Effector memory CD4-positive, alpha-beta T cell (primary cell): ENCODE results near the gene PDZRN3.

Experiments used
- DNase-seq, 3 donors: peaks; one replicate each; pipeline ENCODE4 v3.0.0-alpha.2; 2020
- H3K27ac ChIP-seq: 2 replicates; pipeline ENCODE4 v1.7.0; 2013; ENCODE audit warnings: mild to moderate bottlenecking, low read length, moderate library complexity; ENCODE audit not compliant: insufficient read depth, poor library complexity, severe bottlenecking
- H3K27me3 ChIP-seq: replicated peaks from 2 replicates; pipeline ENCODE4 v1.7.0; 2013; ENCODE audit warnings: mild to moderate bottlenecking, low read length; ENCODE audit not compliant: insufficient read depth, control insufficient read depth, poor library complexity, severe bottlenecking
- H3K36me3 ChIP-seq: 2 replicates; pipeline ENCODE4 v1.7.0; 2013; ENCODE audit warnings: mild to moderate bottlenecking, low read length, moderate library complexity; ENCODE audit not compliant: control insufficient read depth, insufficient read depth
- H3K4me1 ChIP-seq: 2 replicates; pipeline ENCODE4 v1.7.0; 2013; ENCODE audit warnings: low read length, mild to moderate bottlenecking; ENCODE audit not compliant: control insufficient read depth, insufficient read depth, poor library complexity, severe bottlenecking
- H3K4me3 ChIP-seq: 2 replicates; pipeline ENCODE4 v1.7.0; 2013; ENCODE audit warnings: low read length, low read depth, mild to moderate bottlenecking; ENCODE audit not compliant: insufficient read depth, poor library complexity, severe bottlenecking
- H3K9me3 ChIP-seq: 2 replicates; pipeline ENCODE4 v1.7.0; 2013; ENCODE audit warnings: mild to moderate bottlenecking, low read length, moderate library complexity; ENCODE audit not compliant: control insufficient read depth

The PDZRN3 gene

DNA sequence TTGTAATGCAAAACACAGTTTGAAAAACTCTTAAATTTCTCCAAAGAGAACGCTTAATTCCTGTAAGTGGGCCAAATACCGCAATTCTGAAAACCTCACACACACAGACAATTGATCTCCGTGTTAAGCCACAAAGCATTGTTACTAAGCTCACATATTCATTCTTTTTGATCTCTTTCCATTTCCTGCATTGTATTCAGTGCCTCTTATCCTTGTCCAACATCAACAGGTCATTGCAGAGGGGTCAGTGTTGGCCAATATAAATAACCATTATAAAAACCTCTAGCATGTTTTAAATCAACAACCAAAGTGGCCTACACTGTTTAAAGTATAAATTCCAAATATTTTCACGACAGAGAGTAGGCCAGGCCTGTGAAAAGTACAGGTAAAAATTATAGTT, 171.1 kb downstream of the PDZRN3 start:
- Histone ChIP-seq H3K4me1 (no peaks in the 10 kb centered on the region), H3K36me3 (no peaks in the 10 kb centered on the region), H3K9me3 (no peaks in the 10 kb centered on the region), H3K27ac (no peak overlapping the region), H3K27me3 (no peaks in the 10 kb centered on the region), H3K4me3 (no peak overlapping the region)
- no peak for DNase-seq

GRCh38 chr3:73452729-73453128, 172.0 kb downstream of the PDZRN3 start:
- Histone ChIP-seq H3K27me3 (no peaks in the 10 kb centered on the region), H3K4me3 (no peak overlapping the region), H3K36me3 (no peaks in the 10 kb centered on the region), H3K9me3 (no peaks in the 10 kb centered on the region), H3K27ac (no peak overlapping the region), H3K4me1 (no peaks in the 10 kb centered on the region)
- no peak for DNase-seq

DNA sequence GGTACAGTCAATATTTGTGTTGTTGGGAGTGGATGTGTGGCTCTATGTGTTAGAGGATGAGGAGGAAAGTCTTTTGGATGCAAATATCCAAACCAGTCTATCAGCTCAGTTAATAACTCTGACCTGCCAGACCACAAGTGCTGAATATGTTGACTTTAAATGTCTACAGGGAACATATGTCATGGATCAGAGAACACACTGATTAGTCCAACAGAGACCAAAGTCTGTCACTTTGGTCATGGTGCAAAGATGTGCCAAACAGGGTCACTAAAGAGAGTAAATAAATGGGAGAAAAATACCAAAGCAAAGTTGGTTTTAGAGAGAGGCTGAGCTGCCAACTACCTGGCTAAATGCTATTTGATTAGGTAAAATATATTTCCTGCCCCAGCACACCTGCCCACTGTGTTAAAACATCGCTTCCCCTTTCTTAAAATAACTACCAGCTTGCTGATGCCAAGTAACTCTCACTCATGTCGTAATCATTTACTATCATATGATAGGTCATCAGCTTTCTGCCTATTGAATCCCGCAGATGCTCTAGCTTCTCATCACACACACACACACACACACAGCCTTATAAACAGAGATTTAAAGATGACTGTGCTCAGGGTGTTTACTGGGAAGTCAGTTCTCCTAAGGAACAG, 173.3 kb downstream of the PDZRN3 start:
- Histone ChIP-seq H3K27me3 (no peaks in the 10 kb centered on the region), H3K4me1 (no peaks in the 10 kb centered on the region), H3K36me3 (no peaks in the 10 kb centered on the region), H3K4me3 (no peak overlapping the region), H3K9me3 (no peaks in the 10 kb centered on the region), H3K27ac (no peak overlapping the region)
- DNase-seq, result no peak

DNA sequence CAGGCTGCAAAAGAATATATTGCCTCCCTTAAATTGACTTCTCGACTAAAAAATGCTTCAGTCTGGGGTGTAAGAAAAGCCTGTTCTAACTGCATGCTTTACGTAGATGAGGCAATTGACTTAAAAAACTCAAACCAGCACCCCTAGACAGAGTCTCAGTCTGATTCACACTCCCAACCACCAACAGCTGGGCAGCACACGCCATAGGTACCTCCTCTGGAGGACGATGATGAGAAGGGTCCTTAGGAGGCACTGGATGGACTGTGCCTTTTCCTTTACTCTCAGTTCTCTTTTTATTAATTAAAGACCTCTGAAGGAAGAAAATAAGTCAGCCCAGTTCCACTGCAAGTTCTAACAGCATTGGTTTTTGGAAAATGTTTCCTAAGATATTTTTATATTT, 175.0 kb downstream of the PDZRN3 start:
- no peaks in the 10 kb centered on the region for H3K36me3 ChIP-seq
- H3K27me3 ChIP-seq, result no peaks in the 10 kb centered on the region
- no peak overlapping the region for H3K4me3 ChIP-seq
- no peaks in the 10 kb centered on the region for H3K4me1 ChIP-seq
- no peak for DNase-seq
- H3K9me3 ChIP-seq, result no peaks in the 10 kb centered on the region
- no peak overlapping the region for H3K27ac ChIP-seq

DNA sequence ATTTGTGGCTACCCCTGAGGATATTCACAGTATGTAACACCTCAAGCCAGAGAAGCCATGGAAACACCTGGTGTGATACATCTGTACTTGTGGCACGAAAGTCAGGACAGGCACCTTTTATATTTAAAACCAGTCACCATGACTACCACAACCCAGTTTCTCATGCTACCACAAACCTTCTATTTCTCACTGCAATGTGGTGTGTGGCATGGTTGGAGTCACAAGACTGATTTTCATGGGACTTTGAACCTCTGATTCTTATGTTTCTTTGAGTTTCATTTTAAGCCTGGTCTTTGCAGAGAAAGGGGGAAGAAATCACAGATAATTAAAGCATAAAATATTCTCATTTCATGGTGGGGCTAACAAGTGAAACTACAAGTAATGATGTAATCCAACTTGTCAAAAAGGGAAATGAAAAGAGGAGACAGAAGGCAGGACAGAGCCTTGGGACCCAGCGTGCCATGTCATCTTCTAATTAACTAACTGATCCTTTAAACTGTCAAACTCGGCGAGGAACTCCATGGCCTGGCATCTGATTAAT, 175.9 kb downstream of the PDZRN3 start:
- no peak overlapping the region for H3K4me3 ChIP-seq
- H3K27me3 ChIP-seq, result no peaks in the 10 kb centered on the region
- no peak for DNase-seq
- no peaks in the 10 kb centered on the region for H3K36me3 ChIP-seq
- H3K4me1 ChIP-seq, result no peaks in the 10 kb centered on the region
- H3K9me3 ChIP-seq, result no peaks in the 10 kb centered on the region
- no peak overlapping the region for H3K27ac ChIP-seq

DNA sequence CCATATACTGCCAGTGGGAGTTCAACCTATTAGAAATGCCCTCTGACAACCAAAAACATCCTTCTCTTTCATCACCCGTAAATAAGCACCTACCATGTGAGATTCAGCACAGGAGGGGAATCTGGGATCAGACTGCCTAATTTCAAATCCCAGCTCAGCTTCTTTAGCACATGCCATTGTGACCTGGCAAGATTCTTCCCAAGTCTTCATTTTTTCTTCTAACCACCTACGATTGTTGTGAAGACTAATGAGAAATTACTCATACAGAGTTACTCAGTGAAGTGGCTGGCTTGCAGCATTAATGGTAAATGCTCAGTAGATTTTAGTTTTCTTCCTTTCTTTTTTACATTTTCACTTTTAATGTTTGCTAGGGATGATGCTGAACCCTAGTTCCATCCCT, 176.7 kb downstream of the PDZRN3 start:
- H3K4me1 ChIP-seq, result no peaks in the 10 kb centered on the region
- no peak overlapping the region for H3K4me3 ChIP-seq
- no peak for DNase-seq
- H3K27ac ChIP-seq, result no peak overlapping the region
- no peaks in the 10 kb centered on the region for H3K27me3 ChIP-seq
- no peaks in the 10 kb centered on the region for H3K36me3 ChIP-seq
- no peaks in the 10 kb centered on the region for H3K9me3 ChIP-seq

GRCh38 chr3:73447111-73447510, 177.6 kb downstream of the PDZRN3 start:
- no peak overlapping the region for H3K27ac ChIP-seq
- no peak overlapping the region for H3K4me3 ChIP-seq
- no peak for DNase-seq
- H3K9me3 ChIP-seq, result no peaks in the 10 kb centered on the region
- no peaks in the 10 kb centered on the region for H3K27me3 ChIP-seq
- no peaks in the 10 kb centered on the region for H3K36me3 ChIP-seq
- no peaks in the 10 kb centered on the region for H3K4me1 ChIP-seq

DNA sequence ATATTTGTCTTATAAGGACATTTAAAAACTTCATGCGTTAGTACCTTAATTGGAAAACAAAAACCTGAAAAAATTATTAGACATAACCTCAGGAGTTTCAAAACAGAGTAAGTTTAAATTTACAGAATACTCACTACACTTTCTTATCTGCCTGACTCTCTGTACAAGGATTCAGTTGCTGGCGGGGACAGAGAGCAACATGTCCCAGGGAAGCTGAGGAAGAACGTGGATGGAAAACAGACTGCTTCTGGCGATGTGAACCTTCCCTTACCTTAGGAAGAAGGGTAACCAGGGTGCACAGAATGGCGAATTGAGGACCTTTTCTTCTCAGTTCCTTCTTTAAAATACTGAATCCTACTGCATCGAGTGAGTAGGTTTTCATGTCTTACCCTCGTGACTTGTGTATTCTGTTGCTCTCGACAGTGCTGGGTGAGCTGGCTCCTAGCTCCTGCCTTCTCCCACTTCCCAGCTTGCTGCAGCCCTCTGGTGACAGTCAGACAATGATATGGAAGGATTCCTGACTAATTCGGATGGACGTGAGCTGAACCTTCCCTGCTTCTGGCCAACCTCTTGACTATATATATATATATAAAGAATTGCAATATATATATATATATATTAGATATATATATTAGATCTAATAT, 178.2 kb downstream of the PDZRN3 start:
- Histone ChIP-seq H3K4me3 (no peak overlapping the region), H3K4me1 (no peaks in the 10 kb centered on the region), H3K36me3 (no peaks in the 10 kb centered on the region), H3K27ac (no peak overlapping the region), H3K9me3 (no peaks in the 10 kb centered on the region), H3K27me3 (no peaks in the 10 kb centered on the region)
- no peak for DNase-seq

DNA sequence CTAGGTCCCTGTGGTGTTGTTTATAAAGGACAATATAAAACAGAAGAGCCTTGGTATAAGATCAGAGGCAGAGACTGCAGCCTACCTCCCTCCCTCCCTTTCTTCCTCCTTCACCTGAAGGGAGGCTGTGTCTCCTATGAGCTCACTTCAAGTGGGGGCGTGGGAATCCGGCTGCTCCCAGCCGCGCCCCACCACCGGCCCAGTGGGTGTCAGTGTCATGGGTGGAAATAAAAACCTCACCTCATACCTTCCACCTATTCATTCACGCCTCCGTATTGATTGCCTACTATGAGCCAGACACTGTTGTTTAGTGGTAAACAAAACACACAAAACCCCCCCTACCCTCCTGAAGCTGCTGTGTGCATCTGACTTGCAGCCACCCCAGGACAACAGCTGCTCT, 181.9 kb downstream of the PDZRN3 start:
- no peak for DNase-seq
- no peak overlapping the region for H3K4me3 ChIP-seq

DNA sequence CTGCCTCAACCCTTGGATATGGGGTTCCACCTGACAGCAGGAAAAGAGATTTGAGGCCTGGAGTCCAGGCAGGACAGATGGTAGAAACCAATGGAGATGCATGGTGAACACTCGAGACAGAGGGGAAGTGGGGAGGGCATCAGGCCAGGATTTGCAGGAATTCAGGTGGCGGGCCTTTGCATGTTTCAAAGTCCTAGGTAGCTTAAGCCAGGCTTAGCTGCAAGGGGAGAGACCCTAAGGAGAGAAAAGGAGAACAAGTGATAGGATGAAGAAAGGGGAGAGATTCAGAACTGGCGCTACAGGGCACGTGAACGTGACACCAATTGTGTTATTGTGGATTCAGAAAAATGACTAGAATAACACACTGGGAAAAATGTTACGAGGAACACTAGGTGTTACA, 182.6 kb downstream of the PDZRN3 start:
- no peaks in the 10 kb centered on the region for H3K4me1 ChIP-seq

More for the DNA sequence above, 181.9 kb downstream of the PDZRN3 start:
- no peaks in the 10 kb centered on the region for H3K27me3 ChIP-seq
- H3K4me1 ChIP-seq, result no peaks in the 10 kb centered on the region
- H3K36me3 ChIP-seq, result no peaks in the 10 kb centered on the region
- no peaks in the 10 kb centered on the region for H3K9me3 ChIP-seq
- no peak overlapping the region for H3K27ac ChIP-seq

More for the DNA sequence above, 182.6 kb downstream of the PDZRN3 start:
- H3K9me3 ChIP-seq, result no peaks in the 10 kb centered on the region
- no peak overlapping the region for H3K4me3 ChIP-seq
- H3K36me3 ChIP-seq, result no peaks in the 10 kb centered on the region
- H3K27me3 ChIP-seq, result no peaks in the 10 kb centered on the region
- no peak overlapping the region for H3K27ac ChIP-seq
- no peak for DNase-seq
